ENCODE data around the gene MORN5.

DNA sequence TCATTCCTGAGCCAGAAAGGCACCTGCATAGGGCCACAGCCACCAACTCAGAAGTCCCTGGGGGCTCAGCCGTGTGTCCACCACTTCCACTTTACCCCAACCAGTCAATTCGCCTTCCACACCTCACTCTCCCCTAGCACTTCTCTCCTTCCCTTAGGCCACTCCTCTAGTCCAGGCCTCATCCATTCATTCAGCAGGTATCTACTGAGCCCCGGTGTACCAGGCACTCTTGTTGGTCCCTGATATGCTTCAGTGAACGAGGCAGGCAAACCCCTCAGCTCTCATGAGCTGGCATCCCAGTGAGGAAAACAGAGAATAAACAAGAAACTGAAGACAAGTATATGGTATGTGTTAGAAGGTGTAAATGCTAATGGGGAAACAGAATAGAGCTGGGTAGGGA is 28.9 kb upstream of the MORN5 start:
- TF ChIP-seq POLR2A (IDR thresholded peaks at IDR 0.05): no peak
- TF ChIP-seq, protein P1, sequence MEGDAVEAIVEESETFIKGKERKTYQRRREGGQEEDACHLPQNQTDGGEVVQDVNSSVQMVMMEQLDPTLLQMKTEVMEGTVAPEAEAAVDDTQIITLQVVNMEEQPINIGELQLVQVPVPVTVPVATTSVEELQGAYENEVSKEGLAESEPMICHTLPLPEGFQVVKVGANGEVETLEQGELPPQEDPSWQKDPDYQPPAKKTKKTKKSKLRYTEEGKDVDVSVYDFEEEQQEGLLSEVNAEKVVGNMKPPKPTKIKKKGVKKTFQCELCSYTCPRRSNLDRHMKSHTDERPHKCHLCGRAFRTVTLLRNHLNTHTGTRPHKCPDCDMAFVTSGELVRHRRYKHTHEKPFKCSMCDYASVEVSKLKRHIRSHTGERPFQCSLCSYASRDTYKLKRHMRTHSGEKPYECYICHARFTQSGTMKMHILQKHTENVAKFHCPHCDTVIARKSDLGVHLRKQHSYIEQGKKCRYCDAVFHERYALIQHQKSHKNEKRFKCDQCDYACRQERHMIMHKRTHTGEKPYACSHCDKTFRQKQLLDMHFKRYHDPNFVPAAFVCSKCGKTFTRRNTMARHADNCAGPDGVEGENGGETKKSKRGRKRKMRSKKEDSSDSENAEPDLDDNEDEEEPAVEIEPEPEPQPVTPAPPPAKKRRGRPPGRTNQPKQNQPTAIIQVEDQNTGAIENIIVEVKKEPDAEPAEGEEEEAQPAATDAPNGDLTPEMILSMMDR (IDR thresholded peaks at IDR 0.05): no peak
